Mesenchymal stem cell (in vitro differentiated cells and primary cell): ENCODE data around the gene KAT8.
A peak's percentile ranks its signal among the peaks of the same experiment; 100 is the strongest.

ENCODE experiments used
- DNase-seq: peaks from one replicate; pipeline ENCODE4 v3.0.0-alpha.2; 2013
- H2AFZ ChIP-seq: one replicate; pipeline ENCODE4 v1.6.1; 2013; ENCODE audit warnings: low read depth, mild to moderate bottlenecking, control low read depth, inconsistent platforms, low read length, moderate library complexity
- H2AK5ac ChIP-seq: 2 replicates; pipeline ENCODE4 v1.6.1; 2013; ENCODE audit warnings: low read length, moderate library complexity, mild to moderate bottlenecking, inconsistent platforms; ENCODE audit not compliant: severe bottlenecking
- H2BK120ac ChIP-seq: one replicate; pipeline ENCODE4 v1.6.1; 2013; ENCODE audit warnings: low read depth, mild to moderate bottlenecking, inconsistent platforms, low read length, moderate library complexity
- H2BK12ac ChIP-seq, 2 experiments: one replicate each; pipeline ENCODE4 v1.6.1; 2013; ENCODE audit warnings: inconsistent platforms in 2 of 2, low read length in 2 of 2, mild to moderate bottlenecking in 2 of 2, moderate library complexity in 2 of 2, control low read depth in 1 of 2
- H2BK15ac ChIP-seq: one replicate; pipeline ENCODE4 v1.6.1; 2013; ENCODE audit warnings: mild to moderate bottlenecking, low read depth, inconsistent platforms; ENCODE audit not compliant: poor library complexity, severe bottlenecking
- H2BK5ac ChIP-seq: 2 replicates; pipeline ENCODE4 v1.6.1; 2013; ENCODE audit warnings: low read depth, mild to moderate bottlenecking, low read length, control low read depth, inconsistent platforms; ENCODE audit not compliant: poor library complexity, severe bottlenecking
- H3K14ac ChIP-seq, 2 experiments: one replicate each; pipeline ENCODE4 v1.6.1; 2013; ENCODE audit warnings: inconsistent platforms in 2 of 2, low read length in 2 of 2, control low read depth in 1 of 2, mild to moderate bottlenecking in 1 of 2, moderate library complexity in 1 of 2
- H3K18ac ChIP-seq, 2 experiments: one replicate each; pipeline ENCODE4 v1.6.1; 2013; ENCODE audit warnings: inconsistent platforms in 2 of 2, low read length in 2 of 2, control low read depth in 1 of 2, low read depth in 1 of 2, mild to moderate bottlenecking in 1 of 2
- H3K23ac ChIP-seq, 2 experiments: one replicate each; pipeline ENCODE4 v1.6.1; 2013; ENCODE audit warnings: inconsistent platforms in 2 of 2, low read length in 2 of 2, mild to moderate bottlenecking in 2 of 2, moderate library complexity in 2 of 2, control low read depth in 1 of 2
- H3K27ac ChIP-seq: 2 replicates; pipeline ENCODE4 v1.5.1; 2013; ENCODE audit warnings: mild to moderate bottlenecking, moderate library complexity, low read length, control low read depth, inconsistent platforms; ENCODE audit not compliant: poor library complexity, severe bottlenecking
- H3K27me3 ChIP-seq, 2 experiments: 2 replicates each; pipeline versions ENCODE4 v1.6.1 to v1.7.0; 2013; ENCODE audit warnings: low read length in 2 of 2, mild to moderate bottlenecking in 2 of 2, moderate library complexity in 2 of 2, control low read depth in 1 of 2, inconsistent platforms in 1 of 2; ENCODE audit not compliant: control insufficient read depth in 1 of 2, insufficient read depth in 1 of 2
- H3K36me3 ChIP-seq, 2 experiments: 2 replicates each; pipeline versions ENCODE4 v1.6.1 to v1.7.0; 2013; ENCODE audit warnings: low read length in 2 of 2, control low read depth in 1 of 2, inconsistent platforms in 1 of 2, low read depth in 1 of 2, mild to moderate bottlenecking in 1 of 2; ENCODE audit not compliant: insufficient read depth in 2 of 2, control insufficient read depth in 1 of 2
- H3K4ac ChIP-seq, 2 experiments: one replicate each; pipeline ENCODE4 v1.6.1; 2013; ENCODE audit warnings: inconsistent platforms in 2 of 2, low read length in 2 of 2, mild to moderate bottlenecking in 2 of 2, moderate library complexity in 2 of 2, control low read depth in 1 of 2, low read depth in 1 of 2
- H3K4me1 ChIP-seq: 2 replicates; pipeline ENCODE4 v1.6.1; 2013; ENCODE audit warnings: low read depth, low read length, control low read depth; ENCODE audit not compliant: control insufficient read depth, insufficient read depth
- H3K4me2 ChIP-seq: 2 replicates; pipeline ENCODE4 v1.6.1; 2013; ENCODE audit warnings: low read length, mild to moderate bottlenecking, inconsistent platforms; ENCODE audit not compliant: poor library complexity, severe bottlenecking
- H3K4me3 ChIP-seq, 2 experiments: 2 replicates each; pipeline versions ENCODE4 v1.5.1 to v1.7.0; 2013; ENCODE audit warnings: low read length in 2 of 2, mild to moderate bottlenecking in 2 of 2, control low read depth in 1 of 2, low read depth in 1 of 2; ENCODE audit not compliant: insufficient read depth in 1 of 2
- H3K79me1 ChIP-seq: replicated peaks from 2 replicates; pipeline ENCODE4 v1.6.1; 2013; ENCODE audit warnings: mild to moderate bottlenecking, control low read depth, low read length, inconsistent platforms; ENCODE audit not compliant: poor library complexity, severe bottlenecking
- H3K9ac ChIP-seq: 2 replicates; pipeline ENCODE4 v1.7.0; 2013; ENCODE audit warnings: mild to moderate bottlenecking, low read length, moderate library complexity
- H3K9me3 ChIP-seq: 2 replicates; pipeline ENCODE4 v1.7.0; 2013; ENCODE audit warnings: mild to moderate bottlenecking, low read length; ENCODE audit not compliant: control insufficient read depth
- H4K8ac ChIP-seq: one replicate; pipeline ENCODE4 v1.6.1; 2013; ENCODE audit warnings: inconsistent platforms, mild to moderate bottlenecking, low read length, moderate library complexity
- H4K91ac ChIP-seq: one replicate; pipeline ENCODE4 v1.6.1; 2013; ENCODE audit warnings: mild to moderate bottlenecking, low read length, inconsistent platforms
- WGBS: methylation state at CpG from one replicate; pipeline ENCODE4 v1.1.7; 2013; ENCODE audit warnings: mixed read lengths; 5-methylcytosine and 5-hydroxymethylcytosine counted together

The KAT8 gene

GRCh38 chr16:31148281-31148728 is 30.8 kb downstream of the KAT8 start:
- DNase-seq = no peak
- H3K27me3 ChIP-seq = peaks cover 48 to 59% of the 10 kb centered on the region in 2 experiments
- no peak overlapping the region for H3K18ac ChIP-seq
- H4K8ac ChIP-seq = peak overlapping the region; percentile 31
- no peak overlapping the region for H2AK5ac ChIP-seq
- no peaks in the 10 kb centered on the region for H3K36me3 ChIP-seq
- H2BK5ac ChIP-seq = no peak overlapping the region
- no peak overlapping the region for H2BK12ac ChIP-seq
- H2AFZ ChIP-seq = no peak overlapping the region
- no peak overlapping the region for H3K23ac ChIP-seq
- H3K4me2 ChIP-seq = no peak overlapping the region
- no peaks in the 10 kb centered on the region for H3K79me1 ChIP-seq
- H2BK120ac ChIP-seq = no peak overlapping the region
- no peak overlapping the region for H3K4me3 ChIP-seq
- WGBS = 15% methylated on average over 39 of the region's 40 CpGs
- H3K14ac ChIP-seq = peak overlapping the region in 1 of 2 experiments; percentile 70
- no peak overlapping the region for H2BK15ac ChIP-seq
- peaks cover 5% of the 10 kb centered on the region for H3K4me1 ChIP-seq
- H3K9me3 ChIP-seq = no peaks in the 10 kb centered on the region
- no peak overlapping the region for H3K27ac ChIP-seq
- H3K9ac ChIP-seq = no peak overlapping the region
- H4K91ac ChIP-seq = peak overlapping the region; percentile 7
- H3K4ac ChIP-seq = no peak overlapping the region

DNA sequence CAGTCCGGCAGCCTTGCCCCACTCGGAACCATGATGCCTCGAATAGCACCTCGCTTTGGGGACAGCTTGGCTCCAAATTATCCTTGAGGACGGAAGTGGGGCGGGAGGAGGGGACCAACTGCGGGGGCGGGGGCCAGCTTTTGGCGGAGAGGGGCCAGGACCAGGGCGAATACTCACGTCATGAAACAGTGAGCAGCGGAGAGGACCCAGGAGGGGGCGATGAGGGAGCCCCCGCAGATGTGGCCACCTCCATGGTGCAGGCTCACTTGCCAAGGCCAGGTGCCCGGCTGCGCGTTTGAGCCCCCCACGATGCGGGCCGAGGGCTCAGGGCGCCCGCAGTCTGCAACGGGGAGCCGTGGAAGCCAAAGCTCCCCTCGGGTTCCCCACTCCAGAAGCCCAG is 31.4 kb downstream of the KAT8 start:
- Histone ChIP-seq H3K4me1 (peaks cover 5% of the 10 kb centered on the region), H2BK120ac (no peak overlapping the region), H2AK5ac (no peak overlapping the region), H3K14ac (no peak overlapping the region), H2BK12ac (no peak overlapping the region), H2AFZ (no peak overlapping the region), H4K8ac (no peak overlapping the region), H2BK5ac (no peak overlapping the region), H3K4me2 (no peak overlapping the region), H2BK15ac (no peak overlapping the region), H3K4ac (no peak overlapping the region), H3K27me3 (peaks cover 48 to 61% of the 10 kb centered on the region in 2 experiments), H3K9ac (no peak overlapping the region), H3K4me3 (no peak overlapping the region), H3K9me3 (no peaks in the 10 kb centered on the region), H3K27ac (no peak overlapping the region), H4K91ac (no peak overlapping the region), H3K36me3 (no peaks in the 10 kb centered on the region), H3K23ac (no peak overlapping the region), H3K79me1 (no peaks in the 10 kb centered on the region), H3K18ac (no peak overlapping the region)
- WGBS = 91% methylated on average over 25 of the region's 25 CpGs
- no peak for DNase-seq

- H3K9ac ChIP-seq = no peak overlapping the region
- H2AFZ ChIP-seq = no peak overlapping the region
- no peak overlapping the region for H3K4ac ChIP-seq
- H3K4me2 ChIP-seq = no peak overlapping the region
- H2BK15ac ChIP-seq = no peak overlapping the region
- H3K79me1 ChIP-seq = no peaks in the 10 kb centered on the region
- no peak overlapping the region for H4K8ac ChIP-seq
- no peak overlapping the region for H2BK12ac ChIP-seq
- 74% methylated on average over 5 of the region's 5 CpGs for WGBS
- H2BK5ac ChIP-seq = no peak overlapping the region
- H3K36me3 ChIP-seq = no peaks in the 10 kb centered on the region
- H3K27me3 ChIP-seq = peaks cover 48 to 61% of the 10 kb centered on the region in 2 experiments
- no peaks in the 10 kb centered on the region for H3K9me3 ChIP-seq
- no peak overlapping the region for H2AK5ac ChIP-seq
- no peak overlapping the region for H3K4me3 ChIP-seq
- no peak overlapping the region for H4K91ac ChIP-seq
- H3K4me1 ChIP-seq = peaks cover 5% of the 10 kb centered on the region
- no peak for DNase-seq
- no peak overlapping the region for H2BK120ac ChIP-seq
- H3K18ac ChIP-seq = no peak overlapping the region
- no peak overlapping the region for H3K23ac ChIP-seq
- H3K27ac ChIP-seq = no peak overlapping the region
- H3K14ac ChIP-seq = no peak overlapping the region
These were observed 31.9 kb downstream of the KAT8 start for GRCh38 chr16:31149332-31149731.

GRCh38 chr16:31149894-31150890 is 32.7 kb downstream of the KAT8 start, which contains the start of gene PRSS36:
TSS of gene PRSS36 (minus strand) at chr16:31150066. CDS start at chr16:31150035, 31 bp downstream.
- Histone ChIP-seq H3K4me1 (peaks cover 5% of the 10 kb centered on the region), H2BK15ac (no peak within 1 kb of the TSS), H2BK5ac (no peak within 1 kb of the TSS), H2AK5ac (no peak within 1 kb of the TSS), H3K36me3 (no peaks in the 10 kb centered on the region), H3K9ac (no peak within 1 kb of the TSS), H3K14ac (no peak within 1 kb of the TSS), H3K4ac (no peak within 1 kb of the TSS), H3K4me2 (no peak within 1 kb of the TSS), H3K18ac (no peak within 1 kb of the TSS), H3K27me3 (peaks cover 48 to 61% of the 10 kb centered on the region in 2 experiments), H2BK120ac (no peak within 1 kb of the TSS), H3K9me3 (no peaks in the 10 kb centered on the region), H2BK12ac (no peak within 1 kb of the TSS), H4K8ac (no peak within 1 kb of the TSS), H3K23ac (no peak within 1 kb of the TSS), H3K27ac (no peak within 1 kb of the TSS), H2AFZ (no peak within 1 kb of the TSS), H3K4me3 (peak within 1 kb of the TSS in 1 of 2 experiments; percentile 8), H3K79me1 (no peaks in the 10 kb centered on the region), H4K91ac (no peak within 1 kb of the TSS)
- no peak for DNase-seq
- 71% methylated on average over 10 of the region's 11 CpGs for WGBS
